Activated CD8-positive, alpha-beta memory T cell treated with anti-CD3 and anti-CD28 coated beads for 24 hours (primary cell): ENCODE data around the gene ADK.
"Not testable (repeated sequence)": the region's sequence is repeated elsewhere in the genome, so short reads cannot be mapped to it uniquely, and the experiment has no call there.

ENCODE experiments used
- DNase-seq: peaks from one replicate; pipeline ENCODE4 v3.0.0-alpha.2; 2020

Gene ADK

DNA sequence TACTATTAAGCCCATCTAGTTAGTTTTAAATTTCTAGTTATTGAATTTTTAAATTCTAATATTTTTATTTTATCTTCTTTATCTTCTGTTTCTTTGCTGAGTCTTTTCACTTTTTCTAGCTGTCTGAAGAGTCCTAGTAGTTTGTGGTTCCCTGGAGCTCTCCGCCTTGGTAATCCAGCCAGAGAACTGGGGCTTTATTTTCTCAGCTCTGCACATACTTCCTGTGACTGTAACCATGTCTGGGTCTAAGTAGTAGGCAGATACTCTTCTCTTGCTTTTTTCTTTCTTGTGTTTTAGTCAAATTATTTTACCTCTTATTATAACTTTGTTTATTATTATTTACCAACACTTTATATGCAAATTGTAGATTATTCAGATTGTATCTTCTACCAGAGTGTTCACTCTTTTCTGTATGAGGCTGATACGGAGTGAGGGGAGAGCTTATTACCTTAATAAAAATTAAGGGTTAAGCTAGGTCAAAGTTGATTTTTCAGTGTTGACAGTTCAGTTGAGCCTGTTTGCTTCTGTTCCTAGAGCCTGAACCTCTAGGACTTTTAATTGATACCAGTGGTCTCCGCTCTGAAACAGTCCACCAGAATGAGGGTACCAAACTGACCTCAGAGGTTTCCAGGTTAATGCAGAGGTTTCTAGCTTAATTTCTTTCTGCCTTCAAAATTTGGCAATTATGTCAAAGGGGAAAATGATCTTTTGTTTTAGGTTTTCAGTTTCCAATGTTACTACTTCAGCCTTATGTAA lies 155.4 kb downstream of the ADK start:
- DNase-seq, result no peak

DNA sequence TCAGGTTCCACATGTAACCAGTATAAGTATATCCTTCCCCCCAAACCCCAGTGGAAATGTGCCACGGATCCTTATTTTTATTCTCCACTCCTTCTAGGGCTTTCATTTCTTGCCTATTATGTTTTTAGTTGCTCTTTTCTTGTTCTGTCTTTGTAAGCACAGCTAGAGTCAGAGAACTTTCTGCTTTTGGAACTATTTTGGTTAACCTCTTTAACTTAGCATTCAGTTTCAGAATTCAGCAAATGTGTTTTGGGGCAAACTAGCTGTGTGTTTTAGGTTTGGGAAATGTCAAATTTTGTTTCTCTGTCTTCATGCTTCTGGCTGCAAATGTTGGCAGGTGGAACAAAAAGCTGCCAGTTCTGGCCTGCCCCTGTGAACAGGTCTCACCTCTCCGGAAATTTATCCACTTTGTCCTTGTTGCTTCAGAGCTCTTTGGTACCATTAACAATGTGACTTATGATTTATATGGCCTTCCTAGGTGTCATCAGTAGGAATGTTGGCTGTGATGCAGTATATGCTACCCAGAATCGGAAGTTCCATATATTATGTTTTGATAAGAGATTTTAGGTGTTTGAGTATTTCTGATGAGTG lies 156.1 kb downstream of the ADK start:
- DNase-seq, result no peak

DNA sequence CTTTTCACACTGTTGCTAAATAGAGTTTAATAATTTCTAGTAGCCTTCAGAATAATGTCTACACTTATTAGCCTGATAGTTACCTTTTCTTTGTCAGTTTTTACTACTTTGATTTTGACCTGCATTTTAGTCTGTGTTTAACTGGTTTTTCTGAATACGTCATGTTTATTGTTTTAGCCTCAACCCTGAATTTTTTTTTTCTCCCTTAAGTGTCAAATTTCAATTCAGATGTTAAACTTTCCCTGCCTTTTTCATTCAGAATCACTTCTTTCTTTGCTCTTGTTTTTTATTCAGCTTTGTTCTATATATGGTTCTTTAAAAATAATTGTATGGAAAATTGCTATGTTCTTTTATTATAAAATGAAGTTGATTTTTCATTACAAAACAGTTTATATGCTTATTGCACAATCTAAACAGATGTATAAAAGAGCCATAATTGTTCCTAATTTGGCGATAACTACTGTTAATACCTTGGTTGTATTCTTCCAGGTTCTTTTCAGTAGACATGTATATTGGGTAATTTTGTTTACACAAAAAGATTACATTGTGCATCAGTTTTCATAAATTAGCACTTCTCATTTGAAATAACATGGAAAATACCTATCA lies 159.7 kb downstream of the ADK start:
- DNase-seq, result no peak

DNA sequence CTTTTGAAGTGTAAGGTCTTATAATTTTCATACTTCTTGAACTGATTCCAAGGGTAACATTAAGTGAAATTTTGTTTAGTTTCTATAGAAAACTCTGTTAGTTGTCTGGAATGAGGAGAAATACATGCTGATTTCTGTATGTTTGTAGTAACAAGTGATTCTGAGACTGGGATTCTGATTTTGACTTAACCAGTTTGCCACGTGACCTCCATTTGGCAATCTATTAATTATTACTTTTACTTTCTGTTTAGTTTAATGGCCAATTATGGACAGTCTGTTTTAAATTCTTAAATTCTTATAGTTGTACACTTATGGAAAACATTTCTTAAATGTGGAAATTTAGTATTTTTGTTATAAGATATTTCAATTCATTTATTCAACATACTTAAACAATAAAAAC lies 163.1 kb downstream of the ADK start:
- no peak for DNase-seq

DNA sequence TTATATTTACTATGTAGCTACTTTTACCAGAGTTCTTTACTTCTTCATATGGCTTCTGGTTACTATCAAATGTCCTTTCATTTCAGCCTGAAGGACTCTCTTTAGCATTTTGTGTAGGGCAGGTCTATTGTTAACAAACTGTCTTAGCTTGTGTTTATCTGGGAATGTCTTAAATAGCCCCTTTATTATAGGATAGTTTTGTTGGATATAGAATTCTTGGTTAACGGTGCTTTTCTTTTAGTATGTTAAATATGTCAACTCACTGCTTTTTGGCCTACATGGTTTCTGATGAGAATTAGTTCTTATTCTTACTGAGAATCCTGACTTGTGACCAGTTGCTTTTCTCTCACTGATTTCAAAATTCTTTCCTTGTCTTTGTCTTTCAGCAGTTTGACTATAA lies 169.0 kb downstream of the ADK start:
- no peak for DNase-seq

DNA sequence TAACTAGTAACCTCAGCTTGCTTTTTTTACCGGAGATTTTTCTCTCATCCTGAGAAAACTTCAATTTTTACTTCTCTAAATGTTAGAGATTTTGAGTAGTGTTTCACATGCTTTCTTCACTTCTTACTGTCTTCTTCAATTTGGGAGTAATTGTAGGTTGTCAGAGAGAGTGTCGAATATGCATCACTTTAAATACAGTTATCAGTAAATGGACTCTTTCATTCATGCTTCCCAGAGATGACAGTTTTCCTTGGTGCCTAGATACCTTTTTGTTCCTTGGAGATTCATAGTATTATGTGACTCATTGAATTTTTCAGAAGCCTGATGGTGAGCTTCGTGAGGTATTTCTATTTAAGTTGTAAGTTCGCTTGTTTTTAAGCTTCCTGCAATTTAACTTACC lies 169.7 kb downstream of the ADK start:
- DNase-seq, result no peak

DNA sequence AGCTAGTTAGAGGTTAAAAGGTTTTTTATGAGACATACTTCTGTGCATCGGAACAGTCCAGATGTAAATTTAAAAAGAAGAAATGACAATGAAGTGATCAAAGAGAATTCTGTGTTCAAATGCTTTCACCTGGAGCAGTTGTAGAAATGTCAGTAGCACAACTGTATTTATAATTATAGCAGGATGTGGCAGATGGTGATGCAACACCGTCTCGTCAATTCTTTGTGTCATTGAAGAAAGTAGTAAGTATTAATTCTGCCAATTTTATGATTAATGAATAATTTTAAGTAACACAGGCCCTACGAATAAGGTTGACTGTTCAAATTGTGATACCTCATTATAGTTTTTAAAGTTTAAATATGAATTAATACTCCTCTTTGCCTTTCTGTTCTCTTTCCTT lies 171.1 kb downstream of the ADK start:
- DNase-seq, result no peak

DNA sequence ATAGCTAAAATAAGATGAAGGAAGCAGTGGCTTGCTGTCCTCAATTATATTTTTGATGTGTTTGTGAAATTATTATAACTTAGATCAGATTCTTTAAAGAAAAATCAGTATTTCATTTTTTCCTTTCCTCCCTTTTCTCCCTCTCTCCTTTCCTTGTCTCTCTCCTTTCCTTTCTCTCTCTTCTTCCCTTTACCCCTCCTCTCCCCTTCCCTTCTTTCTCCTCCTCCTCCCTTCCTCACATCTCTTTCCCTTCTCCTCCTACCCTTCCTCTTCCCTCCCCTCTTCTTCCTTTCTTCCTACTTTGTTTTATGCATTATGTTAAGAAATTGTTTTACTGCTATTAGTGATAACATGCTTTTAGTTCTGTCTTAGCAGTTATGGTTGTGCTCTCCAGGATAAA lies 171.5 kb downstream of the ADK start:
- no peak for DNase-seq

DNA sequence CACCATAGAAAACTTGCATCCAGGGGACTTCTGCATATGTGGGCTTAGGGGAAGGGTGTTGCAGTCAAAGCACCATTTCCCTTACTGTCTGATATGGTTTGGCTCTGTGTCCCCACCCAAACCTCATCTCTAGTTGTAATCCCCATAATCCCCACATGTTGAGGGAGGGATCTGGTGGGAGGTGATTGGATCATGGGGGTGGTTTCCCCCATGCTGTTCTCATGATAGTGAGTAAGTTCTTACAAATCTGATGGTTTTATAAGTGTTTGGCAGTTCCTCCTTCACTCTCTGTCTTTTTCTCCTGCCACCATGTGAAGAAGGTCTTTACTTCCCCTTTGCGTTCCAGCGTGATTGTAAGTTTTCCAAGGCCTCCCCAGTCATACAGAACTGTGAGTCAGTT lies 177.4 kb downstream of the ADK start:
- DNase-seq, result no peak

DNA sequence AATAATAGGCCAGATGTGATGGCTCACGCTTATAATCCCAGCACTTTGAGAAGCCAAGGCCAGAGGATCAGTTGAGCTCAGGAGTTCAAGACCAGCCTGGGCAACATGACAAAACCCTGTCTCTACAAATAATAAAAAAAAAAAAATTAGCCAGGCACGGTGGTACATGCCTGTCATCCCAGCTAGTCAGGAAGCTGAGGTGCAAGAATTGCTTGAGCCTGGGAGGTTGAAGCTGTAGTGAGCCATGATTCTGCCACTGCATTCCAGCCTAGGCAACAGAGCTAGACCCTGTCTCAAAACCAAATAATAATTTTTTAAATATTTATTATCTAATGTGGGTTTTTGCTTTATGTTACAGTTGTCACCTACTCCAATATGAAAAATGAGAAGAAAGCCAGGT lies 178.9 kb downstream of the ADK start:
- DNase-seq, result no peak

DNA sequence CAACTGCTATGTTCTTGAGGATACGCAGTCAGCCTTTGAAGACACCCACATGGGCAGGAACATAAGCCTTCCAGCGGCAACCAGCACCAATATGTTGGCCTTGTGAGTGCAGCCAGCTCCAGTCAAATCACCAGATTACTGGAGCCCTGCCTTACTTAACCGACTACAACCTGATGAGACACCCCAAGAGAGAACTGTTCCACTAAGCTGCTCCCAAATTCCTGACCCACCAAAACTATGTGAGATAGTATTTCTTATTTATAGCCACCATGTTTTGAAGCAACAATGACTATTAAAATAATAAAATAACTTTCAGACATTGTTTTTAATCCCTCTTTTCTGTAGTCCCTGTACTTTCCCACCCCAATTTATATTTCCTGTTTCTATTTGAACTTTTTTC lies 179.6 kb downstream of the ADK start:
- DNase-seq, result no peak

DNA sequence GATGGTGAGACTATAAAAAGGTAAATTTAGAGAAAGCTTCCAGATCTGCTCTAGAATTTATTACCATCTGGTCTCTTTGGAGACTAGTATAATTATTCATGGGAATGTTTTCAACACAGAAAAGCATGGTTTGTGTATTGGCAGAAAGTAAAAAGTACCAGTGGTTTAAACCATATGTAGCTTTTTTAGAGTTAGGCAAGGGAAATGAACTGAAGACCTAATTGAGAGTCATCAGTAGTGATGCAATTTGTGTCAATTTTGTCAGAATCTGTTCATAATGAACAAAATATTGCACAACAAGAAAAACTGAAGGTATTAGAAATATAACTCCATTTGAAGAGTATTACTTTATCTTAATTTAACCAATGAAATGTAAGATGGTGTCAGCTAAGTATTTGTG lies 181.4 kb downstream of the ADK start:
- no peak for DNase-seq

DNA sequence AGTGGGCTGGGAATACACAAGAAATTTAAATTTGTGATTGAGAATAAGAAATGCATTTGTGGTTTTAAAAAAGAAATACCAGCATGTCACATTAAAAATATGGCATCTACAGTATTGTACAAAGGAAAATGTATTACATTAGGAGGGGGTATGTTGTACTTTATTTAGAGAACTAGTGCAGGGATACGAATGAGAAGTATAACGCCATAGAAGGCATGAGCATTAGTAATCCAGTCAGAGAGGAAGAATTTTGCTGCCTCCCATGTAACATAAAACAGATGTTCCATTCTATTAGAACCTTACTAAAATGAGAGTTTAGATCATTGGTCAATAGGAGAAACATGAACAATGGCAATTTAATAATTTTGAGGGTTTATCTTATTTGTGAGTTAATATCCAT lies 182.2 kb downstream of the ADK start:
- no peak for DNase-seq

DNA sequence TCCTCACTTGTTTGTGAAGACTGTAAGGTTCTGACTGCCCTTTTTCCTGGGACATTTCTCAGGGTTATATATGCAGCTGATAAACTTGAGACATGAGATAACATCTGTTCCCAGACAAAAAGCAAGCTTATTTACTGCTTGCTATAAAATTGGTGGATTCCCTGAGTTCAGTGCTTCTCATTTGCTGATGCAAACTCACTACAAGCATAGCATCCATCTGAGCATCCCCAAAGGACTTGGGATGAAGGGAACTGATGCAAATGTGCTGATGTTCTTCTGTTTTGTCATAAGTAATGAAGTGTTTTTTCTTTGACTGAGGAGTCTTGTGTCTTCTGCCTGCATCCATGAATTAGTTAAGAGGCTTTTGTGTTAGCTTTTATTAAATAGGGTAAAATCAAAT lies 183.2 kb downstream of the ADK start:
- no peak for DNase-seq

DNA sequence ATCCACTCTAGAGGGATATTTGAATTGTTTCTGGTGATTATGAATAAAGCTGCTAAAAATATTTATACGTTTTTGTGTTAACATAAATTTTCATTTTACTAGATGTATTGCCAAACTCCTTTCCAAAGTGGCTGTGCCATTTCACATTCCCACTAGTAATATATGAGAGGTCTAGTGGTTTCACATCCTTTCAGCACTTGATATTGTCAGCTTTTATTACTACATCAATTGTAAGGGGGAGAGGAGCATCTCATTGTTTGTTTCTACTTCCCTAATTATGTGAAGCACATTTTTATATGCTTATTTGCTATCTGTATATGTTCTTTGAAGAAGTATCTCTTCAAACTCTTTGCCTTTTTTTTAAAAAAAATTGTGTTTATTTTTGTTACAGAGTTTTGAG lies 184.5 kb downstream of the ADK start:
- DNase-seq, result no peak

DNA sequence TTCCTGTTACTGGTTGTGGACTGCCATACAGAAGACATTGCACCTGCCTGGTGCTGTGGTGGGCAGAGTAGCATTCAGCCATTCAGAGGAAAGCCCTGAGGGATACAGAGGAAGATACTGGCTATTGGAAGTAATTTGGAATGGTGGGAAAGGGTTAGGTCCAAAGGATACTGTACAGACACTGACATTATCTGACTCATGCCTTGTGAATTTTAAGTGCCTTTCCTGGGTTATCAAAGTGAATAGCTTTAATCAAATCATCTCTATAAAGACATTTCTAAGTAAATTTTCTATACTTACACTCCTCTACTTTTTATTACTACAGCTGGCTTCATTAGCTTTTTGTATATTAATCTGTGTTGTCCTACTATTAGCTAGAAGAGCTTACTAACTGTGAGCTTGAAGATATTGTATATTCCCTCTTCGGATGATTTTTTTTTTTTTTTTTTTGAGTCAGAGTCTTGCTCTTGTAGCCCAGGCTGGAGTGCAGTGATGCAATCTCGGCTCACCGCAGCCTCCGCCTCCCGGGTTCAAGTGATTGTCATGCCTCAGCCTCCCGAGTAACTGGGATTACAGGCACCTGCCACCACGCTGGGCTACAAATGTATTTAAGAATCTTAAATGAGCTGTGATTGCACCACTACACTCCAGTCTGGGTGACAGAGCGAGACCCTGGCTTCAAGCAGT lies 186.5 kb downstream of the ADK start:
- no peak for DNase-seq

DNA sequence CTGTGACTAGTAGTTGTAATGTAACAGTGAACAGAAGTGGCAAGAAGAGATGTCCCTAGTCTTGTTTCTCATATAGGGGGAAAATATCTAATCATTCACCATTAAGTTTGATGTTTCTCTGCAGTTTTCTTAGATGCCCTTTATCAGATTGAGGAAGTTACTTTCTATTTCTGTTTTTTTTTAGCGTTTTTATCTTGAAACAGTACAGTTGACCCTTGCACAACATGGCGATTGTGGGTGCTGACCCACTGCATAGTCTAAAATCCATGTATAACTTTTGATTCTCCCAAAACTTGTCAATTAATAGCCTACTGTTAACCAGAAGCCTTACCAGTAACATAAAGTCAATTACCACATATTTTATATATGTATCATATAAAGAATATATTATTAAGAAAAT lies 192.0 kb downstream of the ADK start:
- no peak for DNase-seq

DNA sequence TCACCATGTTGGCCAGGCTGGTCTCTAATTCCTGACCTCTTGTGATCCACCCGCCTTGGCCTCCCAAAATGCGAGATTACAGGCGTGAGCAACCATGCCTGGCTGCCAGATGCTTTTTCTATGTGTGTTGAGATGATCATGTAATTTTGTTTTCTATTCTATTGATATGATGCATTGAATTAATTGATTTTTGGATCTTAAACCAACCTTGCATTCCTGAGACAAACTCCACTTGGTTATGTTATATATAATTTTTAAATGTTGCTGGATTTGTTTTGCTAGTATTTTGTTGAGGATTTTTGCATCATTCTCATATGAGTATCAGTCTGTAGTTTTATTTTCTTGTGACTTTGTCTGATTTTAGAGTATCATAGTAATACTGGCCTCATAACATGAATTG lies 192.8 kb downstream of the ADK start:
- no peak for DNase-seq

DNA sequence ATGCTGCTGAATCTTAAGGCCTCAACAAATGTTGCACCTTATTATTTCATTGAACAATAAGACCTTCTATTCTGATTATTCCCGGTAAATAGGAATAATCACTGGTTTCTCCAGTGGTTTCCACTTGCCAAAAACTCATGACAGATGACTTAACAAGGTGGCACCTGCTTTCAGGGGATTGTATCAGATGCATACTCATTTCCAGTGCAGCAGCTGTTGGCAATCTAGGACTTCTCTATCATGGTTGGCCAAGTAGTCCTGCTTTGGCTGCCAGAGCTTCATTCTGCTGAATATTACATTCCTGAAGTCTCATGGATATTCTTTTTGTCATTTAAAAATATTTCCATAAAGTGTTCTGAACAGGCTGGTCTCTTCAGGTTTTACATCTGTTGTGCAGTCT lies 193.3 kb downstream of the ADK start:
- DNase-seq, result no peak

DNA sequence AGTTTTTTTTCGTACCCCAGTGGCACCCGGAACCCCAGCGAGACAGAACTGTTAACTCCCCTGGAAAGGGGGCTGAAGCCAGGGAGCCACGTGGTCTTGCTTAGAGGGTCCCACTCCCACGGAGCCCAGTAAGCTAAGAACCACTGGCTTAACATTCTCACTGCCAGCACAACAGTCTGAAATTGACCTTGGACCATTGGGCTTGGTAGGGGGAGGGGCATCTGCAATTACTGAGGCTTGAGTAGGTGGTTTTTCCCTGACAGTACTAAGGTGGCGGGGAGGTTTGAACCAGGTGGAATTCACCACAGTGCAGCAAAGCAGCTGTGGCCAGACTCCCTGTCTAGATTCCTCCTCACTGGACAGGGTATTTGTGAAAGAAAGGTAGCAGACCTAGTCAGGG lies 196.5 kb downstream of the ADK start:
- no peak for DNase-seq

DNA sequence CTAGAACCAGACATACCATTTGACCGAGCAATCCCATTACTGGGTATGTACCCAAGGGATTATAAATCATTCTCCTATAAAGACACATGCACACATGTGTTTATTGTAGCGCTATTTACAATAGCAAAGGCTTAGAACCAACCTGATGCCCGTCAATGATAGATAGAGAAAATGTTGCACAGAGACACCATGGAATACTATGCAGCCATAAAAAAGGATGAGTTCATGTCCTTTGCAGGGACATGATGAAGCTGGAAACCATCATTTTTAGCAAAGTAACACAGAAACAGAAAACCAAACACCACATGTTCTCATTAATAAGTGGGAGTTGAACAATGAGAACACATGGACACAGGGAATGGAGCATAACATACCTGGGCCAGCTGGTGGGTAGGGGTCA lies 202.0 kb downstream of the ADK start:
- not testable (repeated sequence) for DNase-seq

DNA sequence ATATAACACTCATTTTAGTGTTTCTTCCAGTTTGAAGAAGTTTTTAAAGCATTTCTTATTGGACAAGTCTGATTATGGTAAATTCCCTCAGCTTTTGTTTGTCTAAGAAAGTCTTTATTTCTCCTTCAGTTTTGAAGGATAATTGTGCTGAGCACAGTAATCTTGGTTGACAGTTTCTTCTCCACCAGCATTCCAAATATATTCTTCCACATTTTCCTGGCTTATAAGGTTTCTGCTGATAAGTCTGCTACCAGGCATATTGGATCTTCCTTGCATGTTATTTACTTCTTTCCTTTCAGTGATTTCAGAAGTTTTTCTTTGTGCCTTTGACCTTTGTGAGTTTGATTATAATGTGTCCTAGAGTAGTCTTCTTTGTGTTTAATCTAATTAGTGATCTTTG lies 210.7 kb downstream of the ADK start:
- DNase-seq, result no peak

DNA sequence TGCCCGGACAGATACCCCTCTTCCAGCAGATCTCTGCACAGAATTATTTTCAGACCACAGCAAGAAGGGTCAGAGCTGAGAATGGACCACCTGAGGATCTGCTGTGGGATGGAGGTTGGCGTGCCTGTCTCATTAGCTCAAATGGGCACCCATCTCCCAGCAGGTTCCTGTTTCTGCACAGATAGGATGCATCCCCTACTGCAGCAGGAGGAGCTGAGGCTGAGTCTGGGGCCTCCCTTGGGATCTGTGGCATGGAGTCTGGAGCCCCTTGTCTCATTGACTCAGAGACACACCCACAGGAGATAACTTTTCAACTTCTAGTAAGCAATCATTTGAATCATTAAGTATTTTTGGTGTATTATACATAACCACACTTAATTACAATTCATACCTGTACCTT lies 212.7 kb downstream of the ADK start:
- DNase-seq, result no peak

DNA sequence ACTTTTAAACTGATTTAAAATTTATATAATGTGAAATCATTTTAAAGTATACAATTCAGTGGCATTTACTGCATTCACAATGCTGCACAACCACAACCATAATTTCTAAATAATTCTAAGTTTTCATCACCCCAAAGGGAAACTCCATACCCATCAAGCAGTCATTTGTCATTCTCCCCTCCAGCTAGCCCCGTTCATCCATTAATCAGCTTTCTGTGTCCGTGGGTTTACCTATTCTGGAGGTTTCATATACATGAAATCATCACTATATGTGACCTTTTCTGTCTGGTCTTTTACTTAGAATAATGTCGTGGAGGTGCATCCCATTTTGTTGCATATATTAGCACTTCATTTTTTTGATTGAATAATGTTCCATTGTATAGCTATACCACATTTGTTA lies 214.1 kb downstream of the ADK start:
- DNase-seq, result no peak
